GM18858 (cell line): ENCODE measurements around the gene GLA.

ENCODE experiments used
- ATAC-seq: cut with Tn5 transposase; IDR thresholded peaks from one replicate; pipeline ENCODE4 v1.9.1; 2021; ENCODE audit not compliant: unreplicated experiment

GLA gene

DNA sequence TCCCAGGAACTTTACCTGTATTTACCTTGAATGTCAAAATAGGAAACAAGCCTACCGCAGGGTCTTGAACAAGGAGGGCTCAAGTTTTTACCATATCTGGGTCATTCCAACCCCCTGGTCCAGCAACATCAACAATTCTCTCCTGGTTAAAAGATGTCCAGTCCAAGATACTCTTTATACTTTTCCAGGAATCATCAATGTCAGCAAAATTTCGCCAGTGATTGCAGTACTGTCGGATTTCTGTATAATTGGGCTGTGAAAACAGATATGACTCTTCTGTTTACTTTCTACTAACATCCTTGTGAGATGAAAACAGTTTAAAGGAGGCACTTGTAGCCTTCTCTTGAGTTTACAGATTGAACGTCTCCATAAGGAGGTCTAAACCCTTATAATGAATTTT lies 9.0 kb downstream of the GLA start:
- ATAC-seq, result no peak

DNA sequence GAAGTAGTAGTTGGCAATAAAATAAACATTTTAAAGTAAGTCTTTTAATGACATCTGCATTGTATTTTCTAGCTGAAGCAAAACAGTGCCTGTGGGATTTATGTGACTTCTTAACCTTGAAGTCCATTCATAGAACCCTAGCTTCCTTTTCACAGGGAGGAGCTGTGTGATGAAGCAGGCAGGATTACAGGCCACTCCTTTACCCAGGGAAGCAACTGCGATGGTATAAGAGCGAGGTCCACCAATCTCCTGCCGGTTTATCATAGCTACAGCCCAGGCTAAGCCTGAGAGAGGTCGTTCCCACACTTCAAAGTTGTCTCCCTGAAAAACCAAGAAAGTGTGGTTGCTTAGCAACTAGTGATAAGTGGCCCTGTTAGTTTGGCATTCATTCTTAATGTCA lies 9.9 kb downstream of the GLA start:
- no peak for ATAC-seq

DNA sequence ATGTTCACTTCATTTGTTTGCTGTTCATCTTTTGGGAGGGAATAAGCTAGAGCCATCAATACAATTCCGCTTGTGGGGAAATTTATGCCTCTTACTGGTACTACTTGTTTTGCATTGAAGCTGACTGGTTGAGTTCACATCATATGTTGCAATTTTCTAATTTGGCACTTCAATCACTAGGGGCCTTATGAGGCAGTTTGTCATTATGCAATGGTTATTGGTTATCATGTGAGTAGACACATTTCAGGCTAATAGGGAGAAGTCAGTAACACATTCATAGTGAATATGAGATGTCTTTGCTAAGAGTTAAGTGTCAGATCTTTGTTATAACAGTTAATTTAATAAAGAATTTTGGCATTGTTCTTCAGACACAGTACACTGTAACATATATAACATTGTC lies 11.9 kb downstream of the GLA start:
- ATAC-seq, result no peak

DNA sequence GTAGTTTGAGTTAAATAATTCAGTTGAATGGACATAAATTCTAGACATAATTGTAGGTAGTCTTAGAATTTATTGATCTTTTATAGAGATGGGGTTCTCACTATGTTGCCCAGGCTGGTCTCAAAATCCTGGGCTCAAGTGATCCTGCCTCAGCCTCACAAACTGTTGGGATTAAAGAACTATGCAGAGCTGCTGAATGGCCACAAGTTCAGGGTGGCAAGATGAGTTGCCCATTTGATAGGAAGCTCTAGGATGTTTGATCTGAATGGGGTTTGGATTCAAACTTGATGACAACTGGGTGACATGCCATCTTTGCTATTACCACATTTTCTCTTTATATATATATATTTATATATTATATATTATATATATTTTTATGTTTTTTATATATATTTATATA lies 13.4 kb downstream of the GLA start:
- no peak for ATAC-seq

DNA sequence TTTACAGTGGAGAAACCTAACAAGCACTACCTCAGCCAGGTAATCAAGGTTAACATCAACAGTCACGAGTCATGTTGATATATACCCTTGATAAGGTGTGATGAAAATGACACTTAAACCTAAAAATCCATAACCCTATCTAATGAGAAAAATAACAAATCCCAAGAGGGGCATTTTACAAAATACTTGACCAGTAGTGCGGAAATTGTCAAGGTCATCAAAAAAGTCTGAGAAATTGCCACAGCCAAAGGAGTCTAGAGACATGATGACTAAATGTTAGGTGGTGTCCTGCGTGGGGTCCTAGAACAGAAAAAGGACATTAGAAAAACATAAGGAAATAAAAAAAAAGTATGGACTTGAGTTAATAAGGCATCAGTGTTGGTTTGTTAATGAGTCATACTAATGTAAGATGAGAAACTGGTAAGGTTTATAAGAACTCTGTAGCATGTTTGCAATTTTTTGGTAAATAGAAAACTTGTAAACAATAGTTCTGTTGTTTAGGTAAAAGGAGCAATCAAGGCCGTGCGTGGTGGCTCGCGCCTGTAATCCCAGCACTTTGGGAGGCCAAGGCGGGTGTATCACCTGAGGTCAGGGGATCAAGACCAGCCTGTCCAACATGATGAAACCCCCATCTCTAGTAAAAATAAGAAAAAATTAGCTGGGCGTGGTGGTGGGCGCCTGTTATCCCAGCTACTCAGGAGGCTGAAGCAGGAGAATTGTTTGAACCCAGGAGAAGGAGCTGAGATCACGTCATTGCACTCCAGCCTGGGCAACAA lies 14.0 kb downstream of the GLA start:
- no peak for ATAC-seq

DNA sequence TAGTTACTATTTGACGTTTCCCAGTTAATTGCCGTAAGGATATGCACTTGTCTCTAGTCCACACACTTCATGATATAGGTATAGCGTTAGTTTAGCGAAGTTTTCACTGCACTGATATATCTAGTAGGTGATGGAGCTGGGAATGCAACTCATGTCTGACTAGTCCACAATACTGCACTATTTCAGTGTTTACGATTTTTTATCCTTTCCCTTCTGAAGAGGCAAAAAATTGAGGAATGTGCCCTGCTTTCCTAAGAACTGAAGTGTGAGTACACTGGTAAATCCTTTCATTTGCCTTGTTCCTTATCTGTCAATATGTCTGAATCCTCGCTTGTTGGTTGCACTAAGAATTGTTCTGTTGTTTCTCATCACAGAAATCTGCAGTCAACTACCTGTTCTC lies 15.9 kb downstream of the GLA start:
- ATAC-seq, result no peak

DNA sequence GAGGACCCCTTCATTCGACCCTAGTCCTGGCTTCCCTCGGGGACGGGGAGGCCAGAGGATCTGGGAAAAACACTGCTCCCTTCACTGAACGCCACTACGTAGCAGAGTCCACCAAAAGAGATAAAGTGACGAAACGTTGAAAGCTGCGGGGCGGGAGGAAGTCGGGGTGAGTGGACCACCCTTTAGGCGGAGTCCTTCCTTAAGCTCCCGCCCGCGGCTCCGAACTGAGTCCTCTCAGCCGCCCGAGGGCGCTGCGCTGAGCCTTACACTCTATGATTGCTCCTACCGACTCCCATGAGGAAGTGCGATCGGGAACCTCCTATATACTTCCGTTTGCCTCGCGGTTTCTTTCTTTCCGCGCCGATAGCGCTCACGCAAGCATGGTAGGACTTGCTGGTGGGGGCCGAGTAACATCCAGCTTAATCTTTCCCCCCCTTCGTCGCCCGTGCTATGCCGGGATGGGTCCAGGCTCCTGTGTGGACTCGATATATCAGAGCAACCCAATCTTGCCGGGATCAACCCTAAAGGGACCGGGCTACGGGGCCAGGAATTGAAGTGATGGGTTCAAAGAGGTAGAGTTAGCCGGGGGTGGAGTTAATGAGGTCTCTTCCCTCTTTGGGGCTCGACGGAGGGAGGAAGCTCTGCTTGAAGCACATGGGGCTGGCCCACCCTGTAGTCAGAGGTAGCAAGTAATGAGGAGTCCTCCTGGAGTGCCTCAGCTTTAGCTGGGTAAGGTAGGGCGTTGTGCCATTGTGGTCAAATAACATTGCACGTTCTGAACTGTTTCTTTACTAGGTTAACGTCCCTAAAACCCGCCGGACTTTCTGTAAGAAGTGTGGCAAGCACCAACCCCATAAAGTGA lies 16.8 kb downstream of the GLA start, which contains the start of gene RPL36A:
Gene RPL36A (plus strand): TSS at position 348 of the 862 bp plus-strand sequence. CDS start 33 bp downstream, at position 381.
- ATAC-seq, result peak; percentile 76

DNA sequence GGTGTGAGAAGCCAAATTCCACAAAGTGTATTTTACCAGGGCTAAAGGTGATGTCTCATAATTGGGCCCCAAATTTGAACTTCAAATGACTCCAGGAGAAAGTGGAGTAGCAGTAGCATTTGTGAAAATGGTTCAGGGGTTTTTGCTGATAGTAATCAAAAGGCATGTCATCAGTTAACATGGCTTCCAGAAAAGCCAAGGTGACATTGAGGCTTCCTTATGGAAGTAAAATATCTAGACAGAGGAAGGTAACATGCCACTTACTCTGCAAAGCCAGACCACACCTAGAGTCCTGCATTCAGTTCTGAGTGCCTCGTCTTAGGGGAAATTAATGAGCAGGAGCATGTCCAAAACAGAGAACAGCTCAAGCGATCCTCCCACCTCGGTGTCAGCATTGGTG lies 19.1 kb downstream of the GLA start:
- ATAC-seq, result no peak

DNA sequence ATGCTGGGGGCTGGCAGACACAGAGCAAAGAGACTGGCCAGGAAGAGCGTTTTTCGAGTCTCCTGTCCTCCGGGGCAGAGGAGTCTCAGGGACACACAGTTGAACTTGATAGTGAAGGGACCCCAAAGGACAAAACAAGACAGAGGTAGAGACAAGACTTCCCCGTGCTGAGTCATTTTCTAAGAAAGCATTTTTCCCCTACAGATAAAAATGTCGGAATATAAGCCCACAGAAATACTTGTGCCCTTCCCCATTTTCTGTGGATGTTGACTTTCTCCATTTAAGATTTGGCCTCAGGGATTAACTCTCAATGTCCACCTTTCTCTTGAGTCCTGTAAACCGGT lies 21.2 kb downstream of the GLA start:
- ATAC-seq, result no peak

DNA sequence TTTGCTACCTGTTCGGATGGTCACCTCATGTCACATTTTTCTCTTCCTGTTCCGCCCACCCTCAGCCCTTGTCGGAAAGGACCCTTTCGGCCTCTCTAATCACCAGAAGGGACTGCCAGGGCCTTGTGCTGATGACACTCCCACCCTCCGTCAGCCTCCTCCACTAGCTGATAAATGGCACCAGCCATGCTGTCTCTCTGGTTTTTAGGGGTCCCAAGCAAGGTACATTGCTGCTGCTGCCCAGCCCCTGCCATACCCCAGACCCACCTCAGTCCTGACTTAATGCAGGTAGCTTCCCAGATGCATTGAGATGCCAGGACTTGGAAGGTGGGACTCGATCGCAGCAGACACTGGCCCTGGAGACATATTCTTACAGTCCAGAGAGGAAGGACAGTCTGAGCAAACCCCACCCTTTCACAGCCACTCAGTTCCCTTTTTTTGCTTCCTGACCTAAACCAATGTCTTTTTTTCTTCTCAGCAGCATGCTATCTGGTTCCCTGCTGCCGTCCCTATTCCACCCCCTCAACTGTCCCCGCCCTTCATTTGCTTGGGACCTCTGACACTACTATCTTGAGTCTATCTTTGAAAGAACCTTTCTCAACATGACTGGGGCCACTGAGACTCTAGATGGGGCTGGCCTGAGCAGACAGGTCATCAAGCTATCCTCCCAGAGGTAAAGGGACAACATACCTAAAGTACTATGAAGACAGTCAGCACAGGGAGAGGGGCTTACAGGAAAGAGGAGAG lies 21.8 kb downstream of the GLA start, which contains the start of gene BTK:
Gene BTK (minus strand): TSS at position 397 of the 747 bp plus-strand sequence. CDS start 10,907 bp downstream, outside the sequence.
- ATAC-seq, result peak; percentile 49

DNA sequence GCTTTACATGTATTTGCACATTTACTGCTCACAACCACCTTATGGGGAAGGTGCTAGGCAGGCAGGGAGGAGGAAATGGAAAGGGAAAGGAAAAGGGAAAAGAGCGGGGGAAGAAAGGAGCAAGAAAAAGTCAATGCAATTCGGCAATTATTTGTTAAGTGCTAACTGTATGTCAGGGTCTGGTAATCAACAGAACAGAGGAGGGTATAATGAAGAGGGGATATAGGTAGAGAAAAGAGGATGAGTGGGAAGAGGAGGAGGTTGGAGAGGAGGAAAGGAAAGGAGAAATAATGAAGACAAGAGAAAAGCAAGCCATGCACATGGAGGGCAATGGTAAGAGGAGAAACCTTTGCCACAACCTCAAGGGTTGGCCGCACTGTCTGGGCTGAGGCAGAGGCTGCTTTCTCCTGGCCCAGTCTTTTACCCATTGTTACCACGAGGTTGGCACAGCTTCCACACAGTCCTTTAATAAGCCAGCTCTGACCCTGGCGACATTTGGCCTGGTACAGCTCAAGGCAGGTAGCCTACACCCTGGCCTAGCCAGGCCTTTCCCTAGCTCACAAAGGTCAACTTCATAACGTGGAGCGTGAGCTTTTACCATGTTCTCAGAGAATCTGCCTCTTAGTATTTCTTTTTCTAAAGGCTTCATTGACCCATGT lies 22.6 kb downstream of the GLA start:
- no peak for ATAC-seq

DNA sequence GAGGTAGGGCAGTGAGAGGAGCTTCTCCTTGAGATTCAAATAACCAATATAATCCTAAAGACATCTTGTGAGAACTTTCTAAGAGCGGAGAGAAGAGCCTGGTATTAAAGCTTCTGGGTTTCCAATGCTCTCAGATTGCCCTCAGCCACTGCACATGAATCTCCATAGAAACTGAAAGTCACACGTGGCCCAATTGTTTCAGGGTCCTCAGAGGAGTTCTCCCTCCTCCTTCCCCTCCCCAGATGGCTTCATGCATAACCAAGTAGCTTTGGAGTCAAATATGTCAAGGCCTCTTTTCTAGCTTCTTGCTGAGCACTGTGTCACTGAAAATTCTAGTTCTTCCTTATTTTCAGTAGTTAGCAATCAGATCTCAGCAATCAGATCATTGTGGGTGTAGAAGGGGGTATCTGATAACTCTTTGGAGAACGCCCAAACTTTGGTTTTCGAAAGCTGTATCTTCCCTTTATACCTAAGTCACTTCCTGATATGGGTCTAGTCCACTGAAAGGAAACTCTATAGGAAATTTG lies 24.0 kb downstream of the GLA start:
- peak; percentile 79 for ATAC-seq

DNA sequence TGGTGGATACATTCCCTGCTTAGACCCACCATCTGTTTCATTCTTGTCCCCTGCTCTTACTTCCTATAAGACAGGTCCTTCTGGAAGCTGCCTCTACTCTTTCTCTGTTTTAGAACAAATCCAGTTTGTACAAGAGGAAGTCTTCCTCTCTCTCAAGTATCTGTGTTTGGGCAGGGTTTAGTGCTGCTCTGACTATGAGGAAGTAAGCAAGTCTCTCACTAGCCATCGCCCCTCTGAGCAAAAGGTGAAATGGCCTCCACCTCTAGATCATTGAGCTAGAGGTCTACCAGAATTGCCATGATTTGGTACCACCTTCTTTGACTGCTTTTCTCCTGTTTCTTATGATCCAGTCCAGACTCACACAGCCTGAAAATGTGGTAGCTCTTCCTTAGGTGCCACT lies 30.2 kb downstream of the GLA start:
- ATAC-seq, result no peak

DNA sequence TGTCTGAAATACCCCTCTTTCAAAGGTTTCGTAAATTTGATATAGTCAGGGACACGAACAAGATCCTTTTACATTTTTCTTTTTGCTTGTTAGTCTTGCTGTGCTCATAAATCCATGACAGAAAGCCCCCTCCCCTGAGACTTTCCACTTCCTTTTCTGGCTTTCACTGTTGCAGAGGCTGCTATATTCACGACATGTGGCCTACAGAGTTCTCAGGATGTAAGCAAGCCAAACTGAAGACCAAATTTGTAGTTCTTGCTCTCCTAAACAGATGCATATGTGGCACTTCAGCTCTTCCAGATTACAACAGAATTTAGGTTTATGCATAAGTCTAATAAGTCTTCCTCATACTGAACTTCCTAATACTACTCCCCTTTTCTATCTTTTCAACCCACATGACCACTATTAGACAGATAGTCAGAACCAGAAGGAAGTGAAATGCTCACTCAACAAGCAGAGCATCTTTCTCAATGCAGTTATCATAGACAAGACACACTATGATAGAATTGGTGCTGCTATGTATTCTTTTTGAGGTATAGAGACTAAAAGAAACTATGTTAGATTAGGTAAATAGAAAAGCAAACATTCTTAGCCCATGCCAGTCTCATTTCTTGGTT lies 36.7 kb downstream of the GLA start:
- peak; percentile 72 for ATAC-seq

DNA sequence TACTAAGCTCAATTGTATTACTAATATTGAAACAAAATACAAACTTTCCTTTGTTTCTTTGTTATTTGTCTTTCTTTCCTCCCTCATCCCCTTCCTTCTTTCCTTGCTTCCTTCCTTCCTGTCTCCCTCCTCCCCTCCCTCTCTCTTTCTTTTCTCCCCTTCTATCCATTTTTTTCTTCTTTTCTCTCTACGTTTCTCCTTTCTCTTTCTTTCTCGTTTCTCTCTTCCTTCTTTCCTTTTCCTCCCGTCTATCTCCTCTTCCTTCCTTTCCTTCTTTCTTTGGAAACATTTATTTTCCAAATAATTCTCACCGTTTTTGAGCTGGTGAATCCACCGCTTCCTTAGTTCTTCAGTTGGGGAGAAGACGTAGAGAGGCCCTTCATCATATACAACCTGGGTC lies 38.0 kb downstream of the GLA start:
- no peak for ATAC-seq

DNA sequence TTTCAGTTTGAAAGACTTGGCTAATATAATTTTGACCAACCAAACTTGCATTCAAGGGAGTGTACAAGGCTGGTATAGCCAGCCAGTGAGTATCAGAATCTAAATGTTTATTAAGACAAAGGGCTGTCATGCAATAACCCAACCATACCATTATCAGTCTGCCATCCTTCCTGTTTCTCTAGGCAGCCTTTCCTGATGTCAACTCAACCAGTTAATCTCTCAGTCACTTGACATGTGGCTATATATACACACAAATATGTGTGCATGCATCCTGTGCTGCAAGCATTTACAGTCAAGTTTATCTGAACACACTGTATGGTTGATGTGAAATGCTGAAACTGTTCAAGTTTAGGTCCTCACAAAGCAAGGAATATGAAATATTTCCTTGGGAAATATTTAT lies 38.9 kb downstream of the GLA start:
- ATAC-seq, result no peak

DNA sequence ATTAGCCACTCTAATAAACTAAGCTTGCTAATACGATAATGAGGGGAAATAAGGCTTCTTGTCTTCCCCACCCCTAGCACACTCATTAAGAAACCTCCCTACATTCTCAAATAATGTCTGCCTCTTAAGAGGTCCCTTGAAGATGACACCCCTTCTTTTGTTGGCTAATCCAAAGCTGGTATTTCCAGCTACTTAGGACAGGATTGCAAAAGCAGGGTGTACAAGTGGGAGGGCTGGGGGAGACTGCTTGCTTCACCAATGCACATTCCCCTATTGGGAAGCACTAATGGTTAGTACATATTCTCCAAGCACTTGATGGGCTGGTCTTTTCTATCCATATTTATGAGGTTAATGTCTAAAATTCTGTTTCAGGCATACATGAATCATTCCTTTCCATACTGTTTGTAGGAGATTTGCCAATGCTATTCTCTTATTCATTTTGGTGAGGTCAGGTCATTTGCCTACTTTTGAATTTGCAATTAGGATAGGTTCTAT lies 42.4 kb downstream of the GLA start:
- no peak for ATAC-seq

DNA sequence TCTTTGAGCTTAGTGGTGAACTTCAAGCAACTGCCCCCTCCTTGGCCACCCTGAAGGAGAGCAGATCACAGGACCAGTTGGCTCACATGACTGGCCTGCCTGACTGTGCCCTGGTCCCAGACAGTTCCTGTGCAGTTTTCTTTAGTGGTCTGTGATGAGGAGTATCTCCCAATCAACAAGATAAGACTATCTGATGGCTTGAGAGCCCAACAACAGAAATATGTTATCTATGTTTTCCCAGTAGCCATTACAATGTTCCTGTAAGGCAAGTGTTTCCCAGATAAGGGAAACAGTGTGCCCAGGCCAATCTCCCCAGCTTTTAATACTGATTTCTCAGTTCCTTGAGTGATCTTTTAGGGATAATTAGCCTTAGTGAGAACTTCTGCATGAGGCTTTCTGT lies 45.0 kb downstream of the GLA start:
- ATAC-seq, result no peak

DNA sequence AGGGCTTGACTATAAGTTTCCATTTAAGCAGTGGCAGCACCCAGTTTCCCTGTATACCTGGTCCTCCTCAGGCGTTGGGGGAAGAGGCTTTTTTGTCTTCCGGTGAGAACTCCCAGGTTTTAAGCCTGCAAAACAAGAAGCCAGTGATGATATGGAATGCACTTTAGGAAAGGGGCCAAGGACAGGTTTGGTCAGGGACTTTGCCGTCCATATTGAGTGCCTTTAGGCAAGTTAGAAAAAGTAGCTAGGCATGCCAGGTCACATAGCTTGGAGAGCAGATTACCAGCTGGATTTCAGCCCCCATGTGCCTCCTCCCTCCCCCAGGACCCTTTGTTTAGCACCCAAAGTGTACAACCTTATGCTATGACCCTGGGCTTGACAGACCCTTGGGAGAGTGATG lies 45.6 kb downstream of the GLA start:
- no peak for ATAC-seq

DNA sequence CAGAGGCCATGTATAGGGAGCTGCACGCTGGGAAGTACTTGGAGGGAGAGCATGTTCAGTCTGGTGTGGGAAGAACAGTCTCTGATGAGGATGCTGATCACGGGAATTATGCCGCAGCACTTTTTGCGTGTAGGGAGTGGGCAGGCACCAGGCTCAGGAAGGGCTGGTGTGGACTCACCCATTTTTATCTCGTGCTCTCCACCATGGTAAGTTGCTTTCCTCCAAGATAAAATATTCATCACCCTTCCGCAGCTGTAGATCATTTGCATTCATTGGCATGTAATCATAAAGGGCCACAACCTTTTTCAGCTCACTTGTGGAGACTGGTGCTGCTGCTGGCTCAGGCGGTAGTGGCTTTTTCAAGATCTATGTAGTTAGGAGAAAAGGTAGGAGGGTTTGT lies 47.3 kb downstream of the GLA start:
- no peak for ATAC-seq
